GM10248 (cell line): ENCODE results near the gene ICAM3.
A peak's percentile ranks its signal among the peaks of the same experiment; 100 is the strongest.

Experiments used
- CTCF ChIA-PET: fragments of 300-600 bp; sonication (Branson Sonifier 250); formaldehyde crosslinking; extraction: SDS; loops from one replicate; lab custom pipeline; 2021; ENCODE audit warnings: antibody characterized with exemption; lab: Yijun Ruan, JAX
- POLR2A ChIA-PET: fragments of 350-650 bp; sonication (Branson Sonifier 250); formaldehyde crosslinking; extraction: SDS; loops from one replicate; lab custom pipeline; 2020; ENCODE audit warnings: antibody characterized with exemption; lab: Yijun Ruan, JAX
- DNase-seq: peaks from one replicate; pipeline ENCODE4 v3.0.0; 2012; ENCODE audit errors: extremely low spot score
- CTCF ChIP-seq: IDR thresholded peaks from 2 replicates; pipeline ENCODE4 v1.5.1; 2012; ENCODE audit warnings: mild to moderate bottlenecking, low read depth; ENCODE audit errors: extremely low read depth, missing control alignments, control extremely low read depth

Gene ICAM3

DNA sequence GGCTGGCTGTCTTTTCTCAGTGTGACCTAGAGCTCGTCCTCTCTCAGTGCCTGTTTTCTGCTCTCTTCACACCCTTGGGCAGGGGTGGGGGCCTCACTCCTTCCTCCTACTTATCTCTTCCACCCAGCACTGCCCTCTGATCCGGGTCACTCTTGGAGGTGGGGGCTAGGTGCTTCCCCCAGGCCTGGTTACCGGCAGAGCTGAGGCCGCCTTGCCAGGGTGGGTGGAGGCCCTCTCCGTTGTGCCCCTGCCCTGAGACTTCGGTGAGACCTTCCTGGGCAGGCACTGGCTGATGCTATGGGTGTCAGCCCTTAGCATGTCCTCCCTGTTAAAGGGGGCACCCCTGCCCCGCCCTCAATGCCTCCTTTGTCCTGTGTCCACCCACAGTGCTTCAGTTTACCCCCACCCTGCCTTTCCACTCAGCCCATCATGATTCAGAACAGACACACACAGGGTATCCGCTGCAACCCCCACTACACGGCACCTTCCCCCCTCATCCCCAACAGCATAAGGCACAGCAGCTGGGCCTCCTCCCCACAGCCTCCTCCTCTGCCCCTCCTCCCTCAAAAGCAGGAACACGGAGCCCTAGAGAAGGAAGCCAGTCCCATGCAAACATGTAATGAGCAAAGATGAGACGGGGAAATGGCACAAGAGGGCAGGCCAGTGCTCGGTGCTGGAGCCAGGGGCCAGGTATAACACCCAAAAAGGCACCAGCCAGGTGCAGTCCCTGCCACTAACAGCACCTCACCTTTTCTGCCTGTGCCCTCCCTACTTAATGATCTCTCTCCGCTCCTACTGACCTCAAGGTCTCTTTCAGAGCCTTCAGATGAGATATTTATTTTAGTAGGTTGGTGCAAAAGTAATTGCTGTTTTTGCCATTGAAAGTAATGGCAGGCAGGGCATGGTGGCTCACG lies 39.6 kb downstream of the ICAM3 start:
- POLR2A ChIA-PET = interaction anchor here (1.0 kb wide), 1 partner anchor 29 kb away, joined by 8 read pairs; the partner anchor contains the start of gene ICAM1
- CTCF ChIA-PET = interaction anchor here (1.1 to 2.1 kb wide), 4 partner anchors 11 to 41 kb away, joined by 3 to 8 read pairs (median 5); partner anchors contain the start of gene ICAM5
- DNase-seq = no peak
- TF ChIP-seq CTCF = no peak

DNA sequence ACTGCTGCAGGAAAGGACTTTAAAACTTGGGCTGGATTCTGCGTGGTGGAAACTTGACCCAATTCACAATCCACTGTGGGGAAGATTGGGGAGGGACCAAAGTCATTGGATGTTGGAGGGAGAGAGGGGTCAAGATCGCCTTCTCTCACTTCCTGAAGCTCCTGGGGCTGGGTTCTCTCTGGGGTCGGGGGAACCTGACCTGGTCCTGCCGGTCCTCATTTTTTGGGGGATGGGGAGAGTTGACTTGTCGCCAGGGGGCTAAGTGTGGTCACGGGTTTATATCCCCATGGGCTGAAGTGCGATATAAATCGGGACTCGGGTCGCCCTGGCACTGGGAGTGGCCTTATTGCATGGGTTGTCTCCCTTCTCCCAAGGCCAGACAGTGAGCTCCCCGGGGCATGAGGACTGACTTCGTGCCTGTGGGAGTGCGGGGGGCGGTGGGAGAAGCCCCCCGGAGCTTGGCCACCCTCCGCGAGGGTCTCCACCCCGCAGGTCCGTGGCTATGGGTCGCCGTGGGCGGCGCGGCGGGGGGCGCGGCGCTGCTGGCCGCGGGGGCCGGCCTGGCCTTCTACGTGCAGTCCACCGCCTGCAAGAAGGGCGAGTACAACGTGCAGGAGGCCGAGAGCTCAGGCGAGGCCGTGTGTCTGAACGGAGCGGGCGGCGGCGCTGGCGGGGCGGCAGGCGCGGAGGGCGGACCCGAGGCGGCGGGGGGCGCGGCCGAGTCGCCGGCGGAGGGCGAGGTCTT lies 43.4 kb downstream of the ICAM3 start:
- DNase-seq = no peak
- POLR2A ChIA-PET = interaction anchor here (0.5 kb wide), 1 partner anchor 599 kb away, joined by 9 read pairs; no protein-coding TSS in a partner anchor
- TF ChIP-seq CTCF = no peak
- CTCF ChIA-PET = interaction anchor here (0.8 to 1.8 kb wide), 6 partner anchors 11 to 125 kb away, joined by 3 to 5 read pairs (median 4); no protein-coding TSS in a partner anchor

DNA sequence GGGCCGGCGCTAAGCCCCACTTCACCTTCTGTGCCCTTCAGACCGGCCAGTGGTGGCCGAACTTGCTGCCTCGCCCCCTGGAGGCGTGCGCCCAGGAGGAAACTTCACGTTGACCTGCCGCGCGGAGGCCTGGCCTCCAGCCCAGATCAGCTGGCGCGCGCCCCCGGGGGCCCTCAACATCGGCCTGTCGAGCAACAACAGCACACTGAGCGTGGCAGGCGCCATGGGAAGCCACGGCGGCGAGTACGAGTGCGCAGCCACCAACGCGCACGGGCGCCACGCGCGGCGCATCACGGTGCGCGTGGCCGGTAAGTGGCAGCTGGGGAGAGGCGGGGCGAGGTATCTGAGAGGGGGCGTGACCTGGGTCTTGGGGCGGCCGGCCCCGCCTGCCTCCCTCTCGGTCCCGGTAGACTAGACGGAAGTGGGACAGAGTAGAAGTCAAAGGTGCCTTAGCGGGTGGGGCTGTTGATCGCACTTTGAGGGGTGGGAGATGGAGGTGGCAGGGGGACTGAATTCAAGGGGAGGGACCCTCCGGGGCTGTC lies 44.0 kb downstream of the ICAM3 start:
- ChIA-PET CTCF (interaction anchor here (0.8 to 1.8 kb wide), 6 partner anchors 11 to 125 kb away, joined by 3 to 5 read pairs (median 4); no protein-coding TSS in a partner anchor), POLR2A (interaction anchor here (0.5 kb wide), 1 partner anchor 599 kb away, joined by 9 read pairs; no protein-coding TSS in a partner anchor)
- peak; percentile 17 for TF ChIP-seq CTCF
- DNase-seq = peak; percentile 86

- TF ChIP-seq CTCF = no peak
- no peak for DNase-seq
- CTCF ChIA-PET = no interaction called here
- POLR2A ChIA-PET = no interaction called here
These were observed 45.1 kb downstream of the ICAM3 start for GRCh38 chr19:10294368-10294697.

DNA sequence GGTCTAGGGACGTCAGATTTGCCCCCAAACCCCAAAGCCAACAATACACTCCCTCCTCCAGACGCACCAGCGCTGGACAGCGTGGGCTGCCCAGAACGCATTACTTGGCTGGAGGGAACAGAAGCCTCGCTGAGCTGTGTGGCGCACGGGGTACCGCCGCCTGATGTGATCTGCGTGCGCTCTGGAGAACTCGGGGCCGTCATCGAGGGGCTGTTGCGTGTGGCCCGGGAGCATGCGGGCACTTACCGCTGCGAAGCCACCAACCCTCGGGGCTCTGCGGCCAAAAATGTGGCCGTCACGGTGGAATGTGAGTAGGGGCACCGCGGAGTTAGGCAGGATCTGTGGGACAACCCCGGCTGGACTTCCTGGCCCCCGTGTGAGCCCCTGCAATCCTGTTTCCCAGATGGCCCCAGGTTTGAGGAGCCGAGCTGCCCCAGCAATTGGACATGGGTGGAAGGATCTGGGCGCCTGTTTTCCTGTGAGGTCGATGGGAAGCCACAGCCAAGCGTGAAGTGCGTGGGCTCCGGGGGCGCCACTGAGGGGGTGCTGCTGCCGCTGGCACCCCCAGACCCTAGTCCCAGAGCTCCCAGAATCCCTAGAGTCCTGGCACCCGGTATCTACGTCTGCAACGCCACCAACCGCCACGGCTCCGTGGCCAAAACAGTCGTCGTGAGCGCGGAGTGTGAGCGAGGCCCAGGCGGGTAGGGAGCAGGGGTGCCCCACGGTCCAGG lies 45.6 kb downstream of the ICAM3 start:
- CTCF ChIA-PET = no interaction called here
- POLR2A ChIA-PET = no interaction called here
- no peak for TF ChIP-seq CTCF
- no peak for DNase-seq
